Umbilical cord (tissue), 2 donors: ENCODE measurements around the gene YPEL2. TPM values are rescaled to one million over a fixed set of nuclear protein-coding genes. Genes with fewer than 3 reads are reported as not detected.
A peak's percentile ranks its signal among the peaks of the same experiment; 100 is the strongest.

Source experiments
- DNase-seq: peaks from one replicate; pipeline ENCODE4 v3.0.0-alpha.2; 2015; ENCODE audit warnings: low spot score
- total RNA-seq: library from RNA; depleted of rRNA; stranded (reverse); fragments of >200 nt; gene quantifications from one replicate; pipeline ENCODE4 v1.2.3, GENCODE V29; 2014; ENCODE audit warnings: low replicate concordance; ENCODE audit not compliant: insufficient read depth

YPEL2 gene
- total RNA-seq, 1 donor from 2014 or later = 54.4 TPM

DNA sequence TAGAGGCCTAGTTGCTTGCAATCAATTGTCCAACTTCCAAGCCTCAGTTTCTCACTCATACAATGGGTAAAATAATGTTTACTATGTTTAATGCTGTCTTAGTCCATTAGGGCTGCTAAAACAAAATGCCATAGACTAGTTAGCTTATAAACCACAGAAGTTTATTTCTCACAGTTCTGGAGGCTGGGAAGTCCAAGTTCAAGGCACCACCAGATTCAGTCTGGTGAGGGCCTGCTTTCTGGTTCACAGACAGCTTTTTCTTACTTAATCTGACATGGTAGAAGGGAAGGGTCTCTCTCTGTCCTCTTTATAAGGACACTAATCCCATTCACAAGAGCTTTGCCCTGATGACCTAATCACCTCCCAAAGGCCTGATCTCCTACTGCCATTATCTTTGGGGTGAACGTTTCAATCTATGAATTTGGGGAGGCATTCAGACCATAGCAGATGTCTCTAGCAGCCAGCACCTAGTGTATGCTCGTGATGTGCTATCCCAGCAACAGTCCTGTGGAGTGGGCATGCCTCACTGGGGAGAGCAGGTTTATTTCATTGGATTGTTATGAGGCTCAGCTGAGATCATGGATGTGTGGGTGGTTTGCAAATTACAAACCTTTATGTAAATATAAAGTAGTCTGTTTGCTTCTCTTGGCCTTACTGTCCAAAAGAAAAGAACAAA lies 25.2 kb downstream of the YPEL2 start:
- no peak for DNase-seq

DNA sequence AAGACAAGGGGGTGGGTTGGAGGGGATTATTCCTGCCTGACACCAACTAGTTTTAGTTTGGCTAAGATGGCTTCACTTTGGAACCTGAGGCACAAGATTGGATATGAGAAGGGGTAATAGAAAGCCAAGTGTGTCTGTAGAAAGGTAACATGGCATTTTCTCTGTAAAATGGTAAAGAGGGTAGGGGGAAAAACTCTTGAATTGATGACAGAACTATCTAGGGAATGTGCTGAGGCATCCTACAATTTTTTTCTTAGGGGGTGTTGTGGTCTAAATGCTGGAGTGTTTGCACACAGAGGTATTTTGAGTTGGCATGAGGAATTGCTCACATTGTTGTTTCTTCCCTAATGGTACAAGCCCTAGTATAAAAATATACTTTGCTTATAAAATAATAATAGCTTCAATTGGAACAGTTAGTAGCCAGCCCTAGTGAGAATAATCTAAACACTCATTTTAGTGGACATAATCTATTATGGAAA lies 25.8 kb downstream of the YPEL2 start:
- no peak for DNase-seq

DNA sequence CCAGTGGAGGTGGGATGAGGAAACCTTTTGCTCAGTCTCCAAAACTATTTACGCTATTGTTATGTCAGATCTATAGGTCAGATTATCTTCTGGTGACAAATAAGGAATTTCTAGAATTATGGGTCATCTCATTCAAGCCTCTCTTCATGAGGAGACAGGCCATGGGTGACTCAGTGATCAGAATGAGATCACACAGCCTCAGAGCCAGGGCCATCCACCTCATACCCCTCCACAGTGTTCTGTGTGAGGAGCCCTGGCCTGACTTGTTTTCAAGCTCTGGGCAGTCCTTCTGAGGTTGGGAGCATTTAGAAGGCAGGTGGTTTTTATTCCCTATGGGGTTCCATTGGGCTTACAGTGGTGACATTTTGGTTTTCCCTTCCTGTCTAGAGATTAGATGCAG lies 26.5 kb downstream of the YPEL2 start:
- no peak for DNase-seq

GRCh38 chr17:59361386-59361785 lies 29.9 kb downstream of the YPEL2 start:
- peak; percentile 56 for DNase-seq

- DNase-seq = peak; percentile 59
Observed at GRCh38 chr17:59361916-59362810, 30.7 kb downstream of the YPEL2 start.

DNA sequence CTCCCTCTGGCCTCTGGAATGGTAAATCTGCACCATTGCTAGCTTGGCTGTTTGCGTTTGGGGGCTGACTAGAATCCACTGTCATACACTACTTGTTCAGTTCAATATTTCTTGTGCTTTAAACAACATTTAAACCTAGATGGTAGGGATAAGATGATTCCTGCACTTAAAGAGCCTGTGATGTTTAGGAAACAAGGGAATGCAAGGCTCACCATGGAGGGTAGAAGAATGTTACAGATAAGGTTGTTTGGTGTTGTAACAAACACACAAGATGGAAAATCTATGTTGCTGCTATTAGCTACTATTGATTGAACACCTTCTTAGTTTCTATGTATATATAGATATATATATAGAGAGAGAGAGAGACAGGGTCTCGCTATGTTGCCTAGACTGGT lies 31.4 kb downstream of the YPEL2 start:
- no peak for DNase-seq

- DNase-seq = peak; percentile 39
Observed at GRCh38 chr17:59365383-59365981, 34.0 kb downstream of the YPEL2 start.

GRCh38 chr17:59366040-59366757 lies 34.7 kb downstream of the YPEL2 start:
- DNase-seq = peak; percentile 27

GRCh38 chr17:59366773-59367656 lies 35.6 kb downstream of the YPEL2 start:
- peak; percentile 92 for DNase-seq

- no peak for DNase-seq
Observed at GRCh38 chr17:59367657-59368045, 36.2 kb downstream of the YPEL2 start.

DNA sequence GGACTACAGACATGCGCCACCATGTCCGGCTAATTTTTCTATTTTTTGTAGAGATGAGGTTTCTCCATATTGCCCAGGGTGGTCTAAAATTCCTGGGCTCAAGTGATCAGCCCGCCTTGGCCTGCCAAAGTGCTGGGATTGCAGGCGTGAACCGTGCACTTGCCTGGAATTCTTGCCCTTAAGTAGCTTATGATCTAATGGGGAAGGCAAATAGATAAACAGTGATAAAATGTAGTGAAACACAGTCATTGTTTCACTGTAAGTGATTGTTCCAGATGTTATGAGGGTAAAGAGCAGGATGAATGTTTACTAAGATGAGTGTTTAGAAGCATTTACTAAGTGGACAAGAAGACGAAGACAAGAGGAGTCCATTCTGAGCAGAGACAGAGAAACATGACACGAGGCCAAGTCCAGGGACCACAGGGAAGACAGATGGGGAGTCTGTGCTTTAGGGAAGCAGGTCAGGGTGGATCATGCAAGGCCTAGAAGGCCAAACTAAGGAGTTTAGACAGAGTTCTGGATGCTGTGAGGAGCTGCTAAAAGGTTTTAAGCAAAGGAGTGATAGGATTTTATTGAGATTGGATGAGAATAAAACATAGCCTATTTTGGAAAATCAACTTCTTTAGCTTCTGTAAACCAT lies 36.9 kb downstream of the YPEL2 start:
- no peak for DNase-seq

DNA sequence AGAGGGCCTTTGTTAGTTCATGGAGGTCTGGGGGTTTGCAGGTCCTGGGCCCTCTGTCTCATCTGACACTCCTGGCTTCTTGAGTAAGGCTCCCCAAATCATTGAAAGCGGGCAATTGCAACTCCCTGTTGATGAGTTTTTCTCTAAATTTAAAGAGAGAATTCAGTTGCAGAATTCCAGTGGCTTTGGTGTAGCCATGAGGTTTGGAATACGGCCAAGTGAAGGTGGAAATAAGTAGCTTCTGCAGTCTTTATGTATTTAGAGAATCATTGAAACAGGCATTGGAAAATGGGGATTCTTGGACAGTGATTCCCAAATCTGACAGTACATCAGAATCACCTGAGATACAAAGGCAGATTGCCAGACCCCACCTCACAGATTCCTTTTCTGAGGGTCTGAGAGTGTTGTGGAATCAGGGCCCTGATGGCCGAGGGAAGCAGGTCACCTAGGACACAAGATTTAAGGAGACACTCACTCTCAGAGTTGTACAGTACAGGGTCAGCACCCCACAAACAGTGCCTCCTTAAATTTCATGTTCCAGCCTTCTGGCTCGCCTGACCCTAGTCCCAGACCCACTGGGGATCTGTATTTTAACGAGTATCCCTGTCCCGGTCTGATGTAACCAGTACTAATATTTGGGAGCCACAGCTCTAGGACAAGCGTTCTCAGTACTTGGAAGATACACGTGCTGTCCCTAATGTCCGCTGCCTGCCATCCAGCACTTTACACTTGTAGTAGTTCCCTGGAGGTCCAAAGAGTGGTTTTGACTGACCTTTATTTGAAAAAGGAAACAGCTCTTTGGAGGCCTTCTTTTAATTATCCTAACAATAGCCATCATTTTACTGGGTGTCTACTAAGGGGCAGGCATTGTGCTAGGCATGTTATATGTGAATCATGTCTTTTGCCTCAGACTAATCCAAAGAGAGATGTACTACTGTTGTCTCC lies 37.8 kb downstream of the YPEL2 start:
- DNase-seq = no peak

DNA sequence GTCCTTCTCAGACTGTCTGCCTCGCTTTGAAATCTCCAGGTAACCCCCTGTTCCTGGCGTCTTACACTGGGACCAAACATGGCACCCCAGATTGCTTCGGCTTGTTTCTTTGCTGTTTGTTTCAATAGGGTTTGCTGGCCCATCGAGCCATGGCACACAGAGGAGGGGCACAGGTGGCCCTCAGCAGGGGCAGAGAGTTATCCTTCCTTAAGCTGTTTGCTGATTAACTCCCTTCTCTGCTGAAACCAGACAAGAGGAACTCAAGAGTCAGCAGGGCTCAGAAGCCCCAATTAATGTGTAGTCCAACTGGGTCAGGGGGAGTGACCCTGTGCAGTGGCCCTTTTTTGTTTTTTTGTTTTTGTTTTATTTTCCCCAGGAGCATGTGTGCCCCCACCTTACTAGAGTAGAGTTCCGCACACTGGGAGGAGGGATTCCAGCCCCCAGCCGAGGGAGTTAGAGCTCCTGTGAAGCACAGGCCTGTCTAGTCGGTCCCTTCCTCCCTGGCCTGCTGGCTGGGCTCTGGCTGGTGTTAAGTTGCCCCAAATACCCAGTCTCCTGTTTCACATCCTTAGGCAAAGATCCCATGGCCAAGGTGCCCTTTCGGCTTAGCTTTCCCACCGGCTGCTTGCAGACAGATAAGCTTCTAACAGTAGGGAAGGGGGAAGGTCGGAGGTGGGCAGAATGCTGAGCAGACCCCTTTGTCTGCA lies 39.3 kb downstream of the YPEL2 start:
- DNase-seq = no peak

GRCh38 chr17:59371416-59372100 lies 40.1 kb downstream of the YPEL2 start:
- DNase-seq = peak; percentile 74

DNA sequence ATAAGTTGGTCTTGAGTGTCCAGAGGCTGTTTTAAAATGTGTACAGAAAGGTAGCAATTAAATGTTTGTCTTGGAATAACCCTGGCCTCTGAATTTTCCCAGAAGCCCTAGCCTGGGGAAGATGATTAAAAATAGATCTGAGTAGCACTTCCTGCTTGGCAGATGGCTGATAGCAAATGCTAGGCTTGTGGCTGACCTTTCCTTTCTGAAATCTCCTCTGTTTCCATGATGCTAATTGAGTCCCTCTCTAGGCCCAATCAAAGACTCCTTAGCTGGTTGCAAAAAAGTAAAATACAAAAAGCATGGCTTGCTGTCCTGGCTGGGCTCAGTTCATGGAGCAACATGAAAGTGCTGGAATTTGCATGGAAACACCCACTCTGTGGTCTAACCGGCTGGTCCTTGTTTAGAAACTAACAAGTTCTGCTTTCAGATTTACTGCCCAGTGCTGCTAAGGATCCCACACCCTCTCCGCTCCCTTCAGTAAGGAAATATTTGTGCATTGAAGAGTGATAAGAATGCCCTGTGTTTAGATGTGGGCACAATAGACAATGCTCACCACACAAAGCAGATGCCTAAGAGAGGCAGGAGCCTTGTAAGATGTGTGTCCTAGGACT lies 40.8 kb downstream of the YPEL2 start:
- peak; percentile 87 for DNase-seq

- peak; percentile 23 for DNase-seq
Observed at GRCh38 chr17:59373882-59374495, 42.5 kb downstream of the YPEL2 start.

DNA sequence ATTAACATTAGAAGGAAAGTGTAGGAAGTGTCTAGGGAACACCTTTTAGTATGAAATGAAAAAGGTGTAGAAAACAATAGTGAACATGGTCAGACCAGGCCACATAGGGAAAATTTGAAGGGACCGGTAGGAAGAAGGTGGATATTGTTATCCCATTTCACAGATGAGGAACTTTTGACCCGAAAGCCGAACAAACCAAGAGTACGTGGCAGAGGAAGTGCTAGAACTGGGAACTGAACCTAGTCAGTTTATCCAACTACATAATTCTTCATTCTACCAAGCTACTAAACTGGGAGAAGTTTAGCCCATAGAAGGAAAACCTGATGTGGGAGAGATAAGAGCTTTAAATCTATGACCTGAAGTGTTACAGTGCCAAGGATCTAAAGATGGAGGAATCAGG lies 43.2 kb downstream of the YPEL2 start:
- DNase-seq = no peak
